Lower lobe of right lung (tissue), 2 donors: Measurements from ENCODE around the gene HHIPL1. TPM values are rescaled to one million over a fixed set of nuclear protein-coding genes. Genes with fewer than 3 reads are reported as not detected.

Experiments used
- ATAC-seq, 2 donors: fragments of 200-7000 bp; cut with Tn5 transposase; one replicate each; pipeline ENCODE4 v1.9.1; 2020 to 2022; ENCODE audit warnings: mild to moderate bottlenecking in 2 of 2, moderate library complexity in 2 of 2
- DNase-seq: peaks from one replicate; pipeline ENCODE4 v3.0.0-alpha.2; 2020
- H3K27ac ChIP-seq: fragments of 200-600 bp; one replicate; pipeline ENCODE4 v1.8.0; 2022
- H3K27me3 ChIP-seq: fragments of 200-600 bp; one replicate; pipeline ENCODE4 v1.8.0; 2022; ENCODE audit warnings: low read depth
- H3K36me3 ChIP-seq: fragments of 200-600 bp; one replicate; pipeline ENCODE4 v1.8.0; 2022; ENCODE audit warnings: mild to moderate bottlenecking
- H3K4me1 ChIP-seq: fragments of 200-600 bp; one replicate; pipeline ENCODE4 v1.8.0; 2022
- H3K4me3 ChIP-seq: fragments of 200-600 bp; one replicate; pipeline ENCODE4 v1.8.0; 2022; ENCODE audit warnings: mild to moderate bottlenecking
- H3K9me3 ChIP-seq: fragments of 200-600 bp; one replicate; pipeline ENCODE4 v1.8.0; 2022
- CTCF ChIP-seq: fragments of 200-600 bp; IDR thresholded peaks from one replicate; pipeline ENCODE4 v1.8.0; 2022; ENCODE audit warnings: antibody characterized with exemption, mild to moderate bottlenecking
- intact Hi-C: fragments of 100-400 bp; cut with DNase I; formaldehyde crosslinking; loops from one replicate; pipeline ENCODE4 v1.11.0; 2022
- total RNA-seq: library from RNA; stranded (reverse); fragmentation: NEBNext Ultra II Directional; extraction: Animal tissue kit (Norgen Biotek cat#: 25700); gene quantifications from one replicate; pipeline ENCODE4 v1.2.1, GENCODE V29; 2021
- donor health status: DM: no; HTN: yes; CAD: no; lungs with severe emphysema.

HHIPL1 gene
- total RNA-seq, 1 donor from 2014 or later: 1.6 TPM

GRCh38 chr14:99693918-99694317 is 49.0 kb downstream of the HHIPL1 start:
- no peak for TF ChIP-seq CTCF
- no peaks in the 10 kb centered on the region for H3K9me3 ChIP-seq
- no peaks in the 10 kb centered on the region for H3K36me3 ChIP-seq
- H3K27me3 ChIP-seq: no peaks in the 10 kb centered on the region
- no peak overlapping the region for H3K4me3 ChIP-seq
- intact Hi-C loops: no loop called here
- no peaks in the 10 kb centered on the region for H3K4me1 ChIP-seq
- no peak for DNase-seq
- H3K27ac ChIP-seq: no peak overlapping the region
- ATAC-seq: no peak

GRCh38 chr14:99696929-99697328 is 52.0 kb downstream of the HHIPL1 start:
- Histone ChIP-seq H3K4me1 (no peaks in the 10 kb centered on the region), H3K27ac (no peak overlapping the region), H3K9me3 (peaks cover 3% of the 10 kb centered on the region), H3K36me3 (no peaks in the 10 kb centered on the region), H3K27me3 (no peaks in the 10 kb centered on the region), H3K4me3 (no peak overlapping the region)
- intact Hi-C loops: no loop called here
- ATAC-seq (no peak), DNase-seq (no peak)
- TF ChIP-seq CTCF: no peak

- no peaks in the 10 kb centered on the region for H3K4me1 ChIP-seq
- no peaks in the 10 kb centered on the region for H3K27me3 ChIP-seq
- intact Hi-C loops: no loop called here
- no peak for ATAC-seq
- H3K9me3 ChIP-seq: peaks cover 10% of the 10 kb centered on the region
- H3K27ac ChIP-seq: no peak overlapping the region
- no peaks in the 10 kb centered on the region for H3K36me3 ChIP-seq
- no peak for TF ChIP-seq CTCF
- no peak overlapping the region for H3K4me3 ChIP-seq
- DNase-seq: no peak
Measured at GRCh38 chr14:99698236-99698635, 53.3 kb downstream of the HHIPL1 start.

GRCh38 chr14:99698642-99699041 is 53.7 kb downstream of the HHIPL1 start:
- Histone ChIP-seq H3K27ac (no peak overlapping the region), H3K27me3 (no peaks in the 10 kb centered on the region), H3K4me3 (no peak overlapping the region), H3K9me3 (peaks cover 14% of the 10 kb centered on the region), H3K36me3 (no peaks in the 10 kb centered on the region), H3K4me1 (no peaks in the 10 kb centered on the region)
- TF ChIP-seq CTCF: no peak
- DNase-seq (no peak), ATAC-seq (no peak)
- intact Hi-C loops: no loop called here

- Histone ChIP-seq H3K9me3 (peaks cover 18% of the 10 kb centered on the region), H3K4me3 (no peak overlapping the region), H3K36me3 (no peaks in the 10 kb centered on the region), H3K27me3 (no peaks in the 10 kb centered on the region), H3K4me1 (no peaks in the 10 kb centered on the region), H3K27ac (no peak overlapping the region)
- TF ChIP-seq CTCF: no peak
- intact Hi-C loops: no loop called here
- ATAC-seq (no peak), DNase-seq (no peak)
Measured at GRCh38 chr14:99699085-99699760, 54.3 kb downstream of the HHIPL1 start.
